Right renal cortex interstitium (tissue), 3 donors: ENCODE data around the gene OCA2. TPM values are rescaled to one million over a fixed set of nuclear protein-coding genes. Genes with fewer than 3 reads are reported as not detected.
"Not testable (repeated sequence)": the region's sequence is repeated elsewhere in the genome, so short reads cannot be mapped to it uniquely, and the experiment has no call there.

Experiments used
- DNase-seq, 3 donors: peaks; one replicate each; pipeline ENCODE4 v3.0.0-alpha.2; 2013; ENCODE audit warnings: low read depth in 3 of 3, low spot score in 2 of 3
- polyA plus RNA-seq, 3 donors: library from polyadenylated mRNA; unstranded; fragments of 120-200 nt; gene quantifications; one replicate each; pipeline ENCODE4 v1.2.1, GENCODE V29; 2013; ENCODE audit not compliant: insufficient read length in 3 of 3

Gene OCA2
- polyA plus RNA-seq, 3 donors: 6.1 to 10.8 (median 8.7) TPM

- no peak for DNase-seq
These were observed 72.9 kb downstream of the OCA2 start for GRCh38 chr15:28026221-28026620.

DNA sequence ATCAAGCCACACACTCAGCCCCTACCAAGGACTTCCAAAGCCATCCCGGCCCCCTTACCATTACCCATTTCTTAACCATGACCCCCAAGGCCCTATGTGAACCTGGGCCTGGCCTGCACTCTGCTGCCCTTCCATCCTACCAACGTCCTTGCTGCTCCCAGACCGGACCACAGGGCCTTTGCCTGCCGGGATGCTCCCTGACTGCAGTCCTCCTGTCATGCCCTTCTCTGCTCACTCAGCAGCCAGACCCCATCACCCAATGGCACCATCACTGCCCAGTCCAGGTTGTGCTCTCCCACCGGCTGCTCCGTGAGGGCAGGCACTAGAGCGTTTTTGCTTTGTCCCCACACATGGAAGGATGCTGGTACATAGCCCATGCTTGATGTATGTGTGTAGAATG, 73.7 kb downstream of the OCA2 start:
- no peak for DNase-seq

- no peak for DNase-seq
These were observed 74.2 kb downstream of the OCA2 start for GRCh38 chr15:28024889-28025250.

GRCh38 chr15:28023933-28024888, 74.9 kb downstream of the OCA2 start:
- DNase-seq: no peak

GRCh38 chr15:28023422-28023821, 75.7 kb downstream of the OCA2 start:
- no peak for DNase-seq

DNA sequence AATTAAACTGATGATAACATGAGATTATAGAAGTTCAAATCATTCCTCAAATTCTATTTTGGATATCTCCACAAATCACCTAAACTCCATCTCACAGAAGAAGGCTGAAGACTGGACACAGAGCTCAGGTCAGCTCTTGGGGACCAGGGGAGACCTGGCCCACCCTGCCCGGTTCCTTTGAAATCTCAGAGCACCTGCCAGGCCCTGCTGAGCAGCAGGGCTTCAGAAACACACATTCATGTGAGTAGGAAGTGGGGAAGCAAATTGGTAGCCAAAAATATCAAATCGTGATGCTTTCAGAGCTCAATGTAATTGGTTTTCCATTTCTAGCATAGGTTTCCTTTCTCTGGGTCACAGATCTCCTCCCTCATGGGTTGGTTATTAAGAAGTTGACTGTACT, 76.2 kb downstream of the OCA2 start:
- no peak for DNase-seq

DNA sequence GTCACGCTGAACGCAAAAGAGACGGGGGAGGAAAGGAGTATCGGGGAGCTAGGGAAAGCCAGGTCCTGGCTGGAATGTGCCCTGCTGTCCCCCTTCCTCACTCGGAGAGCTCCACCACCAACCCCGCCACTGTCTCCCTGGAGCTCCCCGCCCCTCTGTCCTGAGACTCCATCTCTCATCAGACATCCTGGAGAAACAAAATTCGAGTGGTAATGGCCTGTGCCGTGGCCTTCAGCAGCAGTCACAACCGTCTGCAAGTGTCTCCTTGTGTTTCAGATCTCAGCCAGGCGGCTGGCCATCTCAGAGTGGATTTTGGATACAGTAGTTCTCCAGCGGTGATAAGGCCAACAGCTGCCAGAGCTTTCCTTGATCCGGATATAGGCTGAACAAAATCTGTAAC, 76.9 kb downstream of the OCA2 start:
- no peak for DNase-seq

GRCh38 chr15:28021281-28022039, 77.7 kb downstream of the OCA2 start:
- peak; percentile 63 to 70 (median 69) for DNase-seq

DNA sequence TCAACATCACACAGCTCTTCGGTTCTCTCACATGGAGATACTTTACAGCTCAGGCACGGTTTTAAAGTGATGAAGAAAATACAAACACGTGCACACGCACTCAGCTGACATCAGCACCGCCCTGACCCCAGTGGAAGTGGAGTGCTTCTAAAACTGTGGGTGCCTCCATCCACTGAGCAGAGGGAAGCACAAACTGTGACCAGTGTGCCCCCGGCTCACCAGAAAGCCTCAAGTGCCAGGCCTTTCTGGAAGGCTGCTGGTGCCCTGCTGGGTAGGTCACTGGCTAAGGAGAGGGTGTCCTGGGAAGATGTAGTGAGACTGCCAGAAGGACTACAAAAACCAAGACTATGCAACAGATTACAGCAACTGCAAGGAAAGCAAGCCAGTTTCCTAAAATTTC, 78.5 kb downstream of the OCA2 start:
- no peak for DNase-seq

GRCh38 chr15:28019594-28020309, 79.4 kb downstream of the OCA2 start:
- DNase-seq: no peak

- no peak for DNase-seq
These were observed 80.6 kb downstream of the OCA2 start for GRCh38 chr15:28018291-28019044.

GRCh38 chr15:28017423-28017924, 81.6 kb downstream of the OCA2 start:
- peak in 1 of 3 donors; percentile 24 for DNase-seq

DNA sequence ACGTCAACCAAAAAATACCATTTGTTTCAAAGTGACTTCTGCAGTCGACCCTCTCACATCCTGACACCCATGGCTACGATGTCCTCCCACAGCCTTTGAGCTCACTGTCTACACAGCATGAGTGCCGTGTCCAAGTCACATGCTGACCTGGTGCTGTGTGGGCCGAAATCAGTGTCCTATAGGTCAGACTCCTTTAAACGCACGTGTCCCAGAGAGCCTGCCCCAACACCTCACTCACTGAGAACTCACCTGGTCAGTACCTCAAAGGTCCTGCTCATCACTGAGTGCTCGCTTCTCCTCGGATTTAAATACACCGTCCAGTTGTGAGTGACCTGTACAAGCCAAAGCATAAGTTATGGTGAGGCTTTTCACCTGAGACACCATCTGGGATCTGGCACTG, 83.3 kb downstream of the OCA2 start:
- DNase-seq: no peak

DNA sequence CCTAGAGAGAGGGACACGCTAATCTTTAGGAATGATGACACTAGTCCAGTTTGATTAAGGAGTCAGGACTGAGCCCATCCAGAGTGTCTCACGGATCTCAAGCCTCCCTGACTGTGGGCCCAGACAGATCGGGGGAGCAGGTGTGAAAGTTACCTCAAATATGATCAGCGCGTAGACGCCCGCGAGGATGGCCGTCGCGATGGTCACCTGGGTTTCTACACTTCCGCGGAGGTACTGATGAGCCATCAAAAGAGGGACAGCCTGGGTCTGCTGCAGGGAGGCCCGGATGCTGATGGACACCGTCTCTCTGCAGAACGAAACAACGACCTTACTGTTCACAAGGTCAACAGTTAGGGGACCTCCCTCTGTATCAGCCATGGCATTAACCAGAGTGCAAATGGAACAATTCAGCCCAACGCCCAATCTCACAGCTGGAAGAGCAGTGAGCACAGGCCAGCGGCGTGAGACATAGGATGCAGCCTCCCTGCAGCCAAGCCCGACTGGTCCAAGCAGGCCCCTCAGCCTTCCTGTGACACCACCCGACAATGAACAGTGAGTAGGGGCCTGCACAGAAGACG, 84.4 kb downstream of the OCA2 start:
- no peak for DNase-seq

GRCh38 chr15:28013976-28014375, 85.1 kb downstream of the OCA2 start:
- no peak for DNase-seq

DNA sequence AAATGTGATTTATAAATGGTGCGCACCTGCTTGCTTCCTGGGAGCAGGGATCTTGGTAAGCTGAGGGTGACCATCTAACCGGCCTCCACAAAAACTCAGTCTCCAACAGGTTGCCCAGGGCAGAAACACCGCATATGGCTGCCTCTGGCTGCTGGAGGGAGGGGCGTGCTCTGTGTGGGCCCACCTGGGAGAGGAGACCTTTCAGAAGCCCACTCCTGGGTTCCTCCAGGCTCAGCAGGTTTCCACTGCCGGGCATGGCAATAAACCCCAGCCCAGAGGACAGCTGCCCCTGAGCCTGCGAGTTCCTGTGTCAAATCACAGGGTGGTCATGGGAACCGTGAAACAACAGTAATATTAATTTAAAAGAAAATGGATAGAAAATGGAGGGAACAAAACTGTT, 85.6 kb downstream of the OCA2 start:
- DNase-seq: no peak

GRCh38 chr15:28012231-28012630, 86.9 kb downstream of the OCA2 start:
- DNase-seq: no peak

- DNase-seq: not testable (repeated sequence)
These were observed 90.9 kb downstream of the OCA2 start for GRCh38 chr15:28008175-28008574.

- DNase-seq: no peak
These were observed 92.8 kb downstream of the OCA2 start for GRCh38 chr15:28006116-28006905.
